WTC11 (cell line): ENCODE measurements around the gene CENPA. TPM values are rescaled to one million over a fixed set of nuclear protein-coding genes. Genes with fewer than 3 reads are reported as not detected.

Experiments used
- ATAC-seq: fragments of 200-7000 bp; cut with Tn5 transposase; 2 replicates; pipeline ENCODE4 v1.10.0; 2021; ENCODE audit warnings: mild to moderate bottlenecking, moderate library complexity
- CTCF ChIA-PET: fragments of 300-600 bp; sonication (Branson Sonifier 250); formaldehyde crosslinking; loops from one replicate; lab custom pipeline; 2021; ENCODE audit warnings: antibody characterized with exemption; lab: Charles Lee
- POLR2A ChIA-PET: fragments of 350-600 bp; sonication (Branson Sonifier 250); formaldehyde crosslinking; loops from one replicate; lab custom pipeline; 2021; ENCODE audit warnings: antibody characterized with exemption; lab: Charles Lee
- DNase-seq: peaks from one replicate; pipeline ENCODE4 v3.0.0; 2021; ENCODE audit warnings: low spot score
- H3K27ac Mint-ChIP-seq: 2 replicates; pipeline ENCODE4 v1.8.0; 2021; ENCODE audit warnings: mixed read lengths
- H3K27me3 Mint-ChIP-seq: 2 replicates; pipeline ENCODE4 v1.8.0; 2021; ENCODE audit warnings: low read depth, mild to moderate bottlenecking, moderate library complexity, mixed read lengths
- H3K36me3 Mint-ChIP-seq: 2 replicates; pipeline ENCODE4 v1.8.0; 2021; ENCODE audit warnings: mixed read lengths
- H3K4me1 Mint-ChIP-seq: 2 replicates; pipeline ENCODE4 v1.8.0; 2022; ENCODE audit warnings: mixed read lengths
- H3K4me3 Mint-ChIP-seq: 2 replicates; pipeline ENCODE4 v1.8.0; 2021; ENCODE audit warnings: mild to moderate bottlenecking, moderate library complexity, mixed read lengths
- H3K9me3 Mint-ChIP-seq: 2 replicates; pipeline ENCODE4 v1.8.0; 2021; ENCODE audit warnings: mixed read lengths
- ATF3 ChIP-seq: sonication (generic); formaldehyde crosslinking; conservative IDR thresholded peaks from 2 replicates; pipeline ENCODE4 v1.8.1; 2022; ENCODE audit warnings: mild to moderate bottlenecking, missing genetic modification reagents
- CREM ChIP-seq: sonication (generic); formaldehyde crosslinking; IDR thresholded peaks from 2 replicates; pipeline ENCODE4 v1.8.1; 2022; ENCODE audit warnings: mild to moderate bottlenecking, missing genetic modification reagents, moderate library complexity
- ETV6 ChIP-seq: sonication (generic); formaldehyde crosslinking; IDR thresholded peaks from 2 replicates; pipeline ENCODE4 v1.8.1; 2022; ENCODE audit warnings: mild to moderate bottlenecking, missing genetic modification reagents
- GTF2I ChIP-seq: fragments of 250-450 bp; sonication (Bioruptor Pico); conservative IDR thresholded peaks from 2 replicates; pipeline ENCODE4 v1.4.0; 2021; ENCODE audit warnings: mild to moderate bottlenecking
- JUN ChIP-seq: sonication (generic); formaldehyde crosslinking; IDR thresholded peaks from 2 replicates; pipeline ENCODE4 v1.8.0; 2023; ENCODE audit warnings: mild to moderate bottlenecking, missing genetic modification reagents
- MXD4 ChIP-seq: fragments of 250-450 bp; sonication (Bioruptor Pico); IDR thresholded peaks from 2 replicates; pipeline ENCODE4 v1.8.0; 2021; ENCODE audit warnings: mild to moderate bottlenecking, moderate library complexity, borderline replicate concordance
- NFATC4 ChIP-seq: fragments of 250-450 bp; sonication (Bioruptor Pico); IDR thresholded peaks from 2 replicates; pipeline ENCODE4 v1.9.0; 2021; ENCODE audit warnings: mild to moderate bottlenecking
- SOX15 ChIP-seq: fragments of 250-450 bp; sonication (Bioruptor Pico); IDR thresholded peaks from 2 replicates; pipeline ENCODE4 v1.9.0; 2021; ENCODE audit warnings: mild to moderate bottlenecking
- TP53 ChIP-seq: sonication (generic); formaldehyde crosslinking; IDR thresholded peaks from 2 replicates; pipeline ENCODE4 v1.8.1; 2023; ENCODE audit warnings: mild to moderate bottlenecking, missing genetic modification reagents
- ZNF138 ChIP-seq: sonication (generic); formaldehyde crosslinking; conservative IDR thresholded peaks from 2 replicates; pipeline ENCODE4 v1.8.1; 2022; ENCODE audit warnings: mild to moderate bottlenecking, moderate library complexity, missing genetic modification reagents
- ZNF219 ChIP-seq: sonication (generic); formaldehyde crosslinking; IDR thresholded peaks from 2 replicates; pipeline ENCODE4 v1.8.0; 2023; ENCODE audit warnings: missing genetic modification reagents, mild to moderate bottlenecking, borderline replicate concordance
- ZNF281 ChIP-seq: sonication (generic); formaldehyde crosslinking; IDR thresholded peaks from 2 replicates; pipeline ENCODE4 v1.8.0; 2023; ENCODE audit warnings: mild to moderate bottlenecking, missing genetic modification reagents
- total RNA-seq: library from RNA; stranded (reverse); gene quantifications from 3 replicates; pipeline ENCODE4 v1.2.3, GENCODE V29; 2021
- TF ChIP-seq, protein P1 (sequence below): fragments of 250-450 bp; sonication (Bioruptor Pico); IDR thresholded peaks from 2 replicates; pipeline ENCODE4 v2.1.2; 2022; ENCODE audit warnings: mild to moderate bottlenecking, moderate library complexity
- TF ChIP-seq, protein P2 (sequence below): fragments of 250-450 bp; sonication (Bioruptor Pico); IDR thresholded peaks from 2 replicates; pipeline ENCODE4 v1.9.0; 2021; ENCODE audit warnings: mild to moderate bottlenecking
- TF ChIP-seq, protein P3 (sequence below): sonication (generic); formaldehyde crosslinking; IDR thresholded peaks from 2 replicates; pipeline ENCODE4 v1.8.1; 2022; ENCODE audit warnings: missing genetic modification reagents, borderline replicate concordance
- TF ChIP-seq, protein P4 (sequence below): sonication (generic); formaldehyde crosslinking; IDR thresholded peaks from 2 replicates; pipeline ENCODE4 v1.8.1; 2022; ENCODE audit warnings: mild to moderate bottlenecking, missing genetic modification reagents, moderate library complexity, borderline replicate concordance
- TF ChIP-seq, protein P5 (sequence below): sonication (generic); formaldehyde crosslinking; IDR thresholded peaks from 2 replicates; pipeline ENCODE4 v1.8.0; 2022; ENCODE audit warnings: mild to moderate bottlenecking, missing genetic modification reagents
- TF ChIP-seq, protein P6 (sequence below): sonication (generic); formaldehyde crosslinking; IDR thresholded peaks from 2 replicates; pipeline ENCODE4 v1.8.0; 2022; ENCODE audit warnings: mild to moderate bottlenecking, missing genetic modification reagents

The CENPA gene
- total RNA-seq, 1 experiment from 2014 or later, result 45.6 TPM

DNA sequence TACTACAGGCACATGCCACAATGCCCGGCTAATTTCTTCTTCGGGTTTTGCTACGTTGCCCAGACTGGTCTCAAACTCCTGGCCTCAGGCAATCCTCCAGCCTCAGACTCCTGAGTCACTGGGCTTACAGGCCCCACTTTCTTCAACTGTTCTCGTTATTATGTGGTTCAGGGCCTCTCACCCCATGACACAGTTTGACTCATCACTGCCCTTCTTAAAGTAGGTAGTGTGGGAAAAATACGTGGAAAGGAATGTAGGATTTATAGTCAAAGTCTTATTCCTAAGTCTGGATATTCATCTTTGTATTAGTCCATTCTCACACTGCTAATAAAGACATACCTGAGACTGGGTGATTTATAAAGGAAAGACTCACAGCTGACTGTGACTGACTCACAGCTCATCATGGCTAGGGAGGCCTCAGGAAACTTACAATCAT lies 19.4 kb downstream of the CENPA start:
- H3K36me3 Mint-ChIP-seq, result 0 out of 2 replicates have a peak, but pooled peaks cover 5% of the 10 kb centered on the region
- DNase-seq (no peak), ATAC-seq (no peak)
- POLR2A ChIA-PET, result no interaction called here
- CTCF ChIA-PET, result no interaction called here
- no peak overlapping the region for H3K27ac Mint-ChIP-seq
- no peaks in the 10 kb centered on the region for H3K9me3 Mint-ChIP-seq
- H3K4me1 Mint-ChIP-seq, result no peaks in the 10 kb centered on the region
- no peaks in the 10 kb centered on the region; the same call in 1 of the 2 replicates for H3K27me3 Mint-ChIP-seq
- H3K4me3 Mint-ChIP-seq, result no peak overlapping the region
- TF ChIP-seq, protein P1, sequence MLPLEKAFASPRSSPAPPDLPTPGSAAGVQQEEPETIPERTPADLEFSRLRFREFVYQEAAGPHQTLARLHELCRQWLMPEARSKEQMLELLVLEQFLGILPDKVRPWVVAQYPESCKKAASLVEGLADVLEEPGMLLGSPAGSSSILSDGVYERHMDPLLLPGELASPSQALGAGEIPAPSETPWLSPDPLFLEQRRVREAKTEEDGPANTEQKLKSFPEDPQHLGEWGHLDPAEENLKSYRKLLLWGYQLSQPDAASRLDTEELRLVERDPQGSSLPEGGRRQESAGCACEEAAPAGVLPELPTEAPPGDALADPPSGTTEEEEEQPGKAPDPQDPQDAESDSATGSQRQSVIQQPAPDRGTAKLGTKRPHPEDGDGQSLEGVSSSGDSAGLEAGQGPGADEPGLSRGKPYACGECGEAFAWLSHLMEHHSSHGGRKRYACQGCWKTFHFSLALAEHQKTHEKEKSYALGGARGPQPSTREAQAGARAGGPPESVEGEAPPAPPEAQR (CRISPR knock-in tag), result no peak
- TF ChIP-seq, protein P2, sequence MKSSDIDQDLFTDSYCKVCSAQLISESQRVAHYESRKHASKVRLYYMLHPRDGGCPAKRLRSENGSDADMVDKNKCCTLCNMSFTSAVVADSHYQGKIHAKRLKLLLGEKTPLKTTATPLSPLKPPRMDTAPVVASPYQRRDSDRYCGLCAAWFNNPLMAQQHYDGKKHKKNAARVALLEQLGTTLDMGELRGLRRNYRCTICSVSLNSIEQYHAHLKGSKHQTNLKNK (CRISPR knock-in tag), result no peak
- TF ChIP-seq GTF2I (CRISPR knock-in tag) (no peak), TP53 (CRISPR knock-in tag) (no peak), ATF3 (no peak), ZNF138 (no peak), JUN (no peak), CREM (CRISPR knock-in tag) (no peak), SOX15 (CRISPR knock-in tag) (no peak), NFATC4 (CRISPR knock-in tag) (no peak), ETV6 (no peak), MXD4 (no peak), ZNF281 (CRISPR knock-in tag) (no peak), ZNF219 (CRISPR knock-in tag) (no peak)
- TF ChIP-seq, protein P3, sequence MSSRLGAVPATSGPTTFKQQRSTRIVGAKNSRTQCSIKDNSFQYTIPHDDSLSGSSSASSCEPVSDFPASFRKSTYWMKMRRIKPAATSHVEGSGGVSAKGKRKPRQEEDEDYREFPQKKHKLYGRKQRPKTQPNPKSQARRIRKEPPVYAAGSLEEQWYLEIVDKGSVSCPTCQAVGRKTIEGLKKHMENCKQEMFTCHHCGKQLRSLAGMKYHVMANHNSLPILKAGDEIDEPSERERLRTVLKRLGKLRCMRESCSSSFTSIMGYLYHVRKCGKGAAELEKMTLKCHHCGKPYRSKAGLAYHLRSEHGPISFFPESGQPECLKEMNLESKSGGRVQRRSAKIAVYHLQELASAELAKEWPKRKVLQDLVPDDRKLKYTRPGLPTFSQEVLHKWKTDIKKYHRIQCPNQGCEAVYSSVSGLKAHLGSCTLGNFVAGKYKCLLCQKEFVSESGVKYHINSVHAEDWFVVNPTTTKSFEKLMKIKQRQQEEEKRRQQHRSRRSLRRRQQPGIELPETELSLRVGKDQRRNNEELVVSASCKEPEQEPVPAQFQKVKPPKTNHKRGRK (CRISPR knock-in tag), result no peak
- TF ChIP-seq, protein P4, sequence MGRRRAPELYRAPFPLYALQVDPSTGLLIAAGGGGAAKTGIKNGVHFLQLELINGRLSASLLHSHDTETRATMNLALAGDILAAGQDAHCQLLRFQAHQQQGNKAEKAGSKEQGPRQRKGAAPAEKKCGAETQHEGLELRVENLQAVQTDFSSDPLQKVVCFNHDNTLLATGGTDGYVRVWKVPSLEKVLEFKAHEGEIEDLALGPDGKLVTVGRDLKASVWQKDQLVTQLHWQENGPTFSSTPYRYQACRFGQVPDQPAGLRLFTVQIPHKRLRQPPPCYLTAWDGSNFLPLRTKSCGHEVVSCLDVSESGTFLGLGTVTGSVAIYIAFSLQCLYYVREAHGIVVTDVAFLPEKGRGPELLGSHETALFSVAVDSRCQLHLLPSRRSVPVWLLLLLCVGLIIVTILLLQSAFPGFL (CRISPR knock-in tag), result no peak
- TF ChIP-seq, protein P5, sequence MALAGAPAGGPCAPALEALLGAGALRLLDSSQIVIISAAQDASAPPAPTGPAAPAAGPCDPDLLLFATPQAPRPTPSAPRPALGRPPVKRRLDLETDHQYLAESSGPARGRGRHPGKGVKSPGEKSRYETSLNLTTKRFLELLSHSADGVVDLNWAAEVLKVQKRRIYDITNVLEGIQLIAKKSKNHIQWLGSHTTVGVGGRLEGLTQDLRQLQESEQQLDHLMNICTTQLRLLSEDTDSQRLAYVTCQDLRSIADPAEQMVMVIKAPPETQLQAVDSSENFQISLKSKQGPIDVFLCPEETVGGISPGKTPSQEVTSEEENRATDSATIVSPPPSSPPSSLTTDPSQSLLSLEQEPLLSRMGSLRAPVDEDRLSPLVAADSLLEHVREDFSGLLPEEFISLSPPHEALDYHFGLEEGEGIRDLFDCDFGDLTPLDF (CRISPR knock-in tag), result no peak
- TF ChIP-seq, protein P6, sequence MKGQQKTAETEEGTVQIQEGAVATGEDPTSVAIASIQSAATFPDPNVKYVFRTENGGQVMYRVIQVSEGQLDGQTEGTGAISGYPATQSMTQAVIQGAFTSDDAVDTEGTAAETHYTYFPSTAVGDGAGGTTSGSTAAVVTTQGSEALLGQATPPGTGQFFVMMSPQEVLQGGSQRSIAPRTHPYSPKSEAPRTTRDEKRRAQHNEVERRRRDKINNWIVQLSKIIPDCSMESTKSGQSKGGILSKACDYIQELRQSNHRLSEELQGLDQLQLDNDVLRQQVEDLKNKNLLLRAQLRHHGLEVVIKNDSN, result no peak
- TF ChIP-seq, all 79 proteins: peak for 0
